ENCODE measurements around the gene KRT2.

Gene KRT2

GRCh38 chr12:52663420-52663819 is 11.4 kb upstream of the KRT2 start:
- no peak for DNase-seq (ENCODE audit: low read depth)

- no peak for DNase-seq (ENCODE audit: low read depth)
These were observed 10.9 kb upstream of the KRT2 start for GRCh38 chr12:52662918-52663229.

GRCh38 chr12:52662093-52662917 is 10.3 kb upstream of the KRT2 start:
- DNase-seq (ENCODE audit: low read depth), result no peak

- no peak for DNase-seq (ENCODE audit: low read depth)
These were observed 9.7 kb upstream of the KRT2 start for GRCh38 chr12:52661668-52662067.

- no peak for DNase-seq (ENCODE audit: low read depth)
These were observed 9.0 kb upstream of the KRT2 start for GRCh38 chr12:52660934-52661499.

GRCh38 chr12:52659951-52660350 is 7.9 kb upstream of the KRT2 start:
- DNase-seq (ENCODE audit: low read depth), result no peak

GRCh38 chr12:52659395-52659794 is 7.4 kb upstream of the KRT2 start:
- DNase-seq (ENCODE audit: low read depth), result no peak

- DNase-seq (ENCODE audit: low read depth), result no peak
These were observed 6.2 kb upstream of the KRT2 start for GRCh38 chr12:52658196-52658595.

GRCh38 chr12:52657250-52657902 is 5.4 kb upstream of the KRT2 start:
- DNase-seq (ENCODE audit: low read depth), result no peak

GRCh38 chr12:52656616-52657015 is 4.6 kb upstream of the KRT2 start:
- no peak for DNase-seq (ENCODE audit: low read depth)

- no peak for DNase-seq (ENCODE audit: low read depth)
These were observed 3.7 kb upstream of the KRT2 start for GRCh38 chr12:52655720-52656124.

- no peak for DNase-seq (ENCODE audit: low read depth)
These were observed 3.2 kb upstream of the KRT2 start for GRCh38 chr12:52655251-52655650.

- DNase-seq (ENCODE audit: low read depth), result no peak
These were observed 1.4 kb downstream of the KRT2 start for GRCh38 chr12:52650520-52651081.

- no peak for DNase-seq (ENCODE audit: low read depth)
These were observed 2.9 kb downstream of the KRT2 start for GRCh38 chr12:52649066-52649465.

- DNase-seq (ENCODE audit: low read depth), result no peak
These were observed 3.9 kb downstream of the KRT2 start for GRCh38 chr12:52648012-52648550.

- DNase-seq (ENCODE audit: low read depth), result no peak
These were observed 4.4 kb downstream of the KRT2 start for GRCh38 chr12:52647601-52648000.

GRCh38 chr12:52646613-52647012 is 5.4 kb downstream of the KRT2 start:
- no peak for DNase-seq (ENCODE audit: low read depth)

GRCh38 chr12:52645982-52646381 is 6.0 kb downstream of the KRT2 start:
- no peak for DNase-seq (ENCODE audit: low read depth)

GRCh38 chr12:52645120-52645761 is 6.8 kb downstream of the KRT2 start:
- DNase-seq (ENCODE audit: low read depth), result peak; percentile 13

GRCh38 chr12:52644078-52644415 is 8.0 kb downstream of the KRT2 start:
- no peak for DNase-seq (ENCODE audit: low read depth)

GRCh38 chr12:52643233-52644077 is 8.6 kb downstream of the KRT2 start:
- DNase-seq (ENCODE audit: low read depth), result no peak

- no peak for DNase-seq (ENCODE audit: low read depth)
These were observed 10.5 kb downstream of the KRT2 start for GRCh38 chr12:52641468-52641867.
